Measurements from ENCODE around the gene ERGIC3.
"Not testable (repeated sequence)": the region's sequence is repeated elsewhere in the genome, so short reads cannot be mapped to it uniquely, and the experiment has no call there.

ERGIC3 gene

GRCh38 chr20:35541783-35542662 is at the start of gene ERGIC3:
Gene ERGIC3 (plus strand): TSS chr20:35542078. CDS start chr20:35542098, 20 bp downstream.
- peak; percentile 96 for DNase-seq

DNA sequence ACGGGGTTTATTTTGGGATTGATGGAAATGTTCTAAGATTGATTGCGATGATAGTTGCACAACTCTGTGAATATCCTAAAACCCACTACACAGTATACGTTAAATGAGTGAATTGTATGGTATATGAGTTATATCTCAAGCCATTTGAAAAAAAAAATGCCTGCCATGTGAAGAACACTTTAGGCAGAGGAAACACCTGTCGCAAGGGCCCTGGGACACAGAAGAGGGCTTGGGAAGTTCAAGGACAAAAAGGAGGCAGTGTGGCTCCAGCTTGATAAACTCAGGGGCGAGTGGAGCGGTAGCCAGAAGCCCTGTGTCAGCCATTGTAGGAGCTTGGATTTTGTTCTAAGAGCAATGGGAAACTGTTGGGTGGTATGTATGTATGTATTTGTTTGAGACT is 49.5 kb upstream of the ERGIC3 start:
- no peak for DNase-seq

DNA sequence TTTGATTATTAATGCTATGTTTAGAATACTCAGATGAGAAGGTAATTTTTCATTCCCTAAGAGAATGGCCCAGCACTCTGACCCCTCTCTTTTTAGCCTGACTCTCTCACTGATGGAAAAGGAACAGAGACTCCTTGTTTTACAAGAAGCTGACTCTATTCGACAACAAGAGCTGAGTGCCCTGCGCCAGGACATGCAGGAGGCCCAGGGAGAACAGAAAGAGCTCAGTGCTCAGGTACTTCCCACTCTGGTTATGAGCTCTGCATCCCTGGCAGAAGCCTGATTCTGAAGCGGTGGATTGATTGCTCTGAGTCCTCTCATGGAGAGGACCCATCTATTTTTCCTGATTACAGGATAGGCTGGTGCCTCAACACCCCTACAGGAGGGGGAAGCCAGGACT is 45.4 kb upstream of the ERGIC3 start:
- DNase-seq = no peak

GRCh38 chr20:35497320-35497719 is 44.6 kb upstream of the ERGIC3 start:
- no peak for DNase-seq

- no peak for DNase-seq
These were observed 44.1 kb upstream of the ERGIC3 start for GRCh38 chr20:35497780-35498189.

GRCh38 chr20:35499271-35499670 is 42.6 kb upstream of the ERGIC3 start:
- no peak for DNase-seq

GRCh38 chr20:35502352-35502751 is 39.5 kb upstream of the ERGIC3 start:
- DNase-seq = no peak

GRCh38 chr20:35503281-35503680 is 38.6 kb upstream of the ERGIC3 start:
- DNase-seq = no peak

DNA sequence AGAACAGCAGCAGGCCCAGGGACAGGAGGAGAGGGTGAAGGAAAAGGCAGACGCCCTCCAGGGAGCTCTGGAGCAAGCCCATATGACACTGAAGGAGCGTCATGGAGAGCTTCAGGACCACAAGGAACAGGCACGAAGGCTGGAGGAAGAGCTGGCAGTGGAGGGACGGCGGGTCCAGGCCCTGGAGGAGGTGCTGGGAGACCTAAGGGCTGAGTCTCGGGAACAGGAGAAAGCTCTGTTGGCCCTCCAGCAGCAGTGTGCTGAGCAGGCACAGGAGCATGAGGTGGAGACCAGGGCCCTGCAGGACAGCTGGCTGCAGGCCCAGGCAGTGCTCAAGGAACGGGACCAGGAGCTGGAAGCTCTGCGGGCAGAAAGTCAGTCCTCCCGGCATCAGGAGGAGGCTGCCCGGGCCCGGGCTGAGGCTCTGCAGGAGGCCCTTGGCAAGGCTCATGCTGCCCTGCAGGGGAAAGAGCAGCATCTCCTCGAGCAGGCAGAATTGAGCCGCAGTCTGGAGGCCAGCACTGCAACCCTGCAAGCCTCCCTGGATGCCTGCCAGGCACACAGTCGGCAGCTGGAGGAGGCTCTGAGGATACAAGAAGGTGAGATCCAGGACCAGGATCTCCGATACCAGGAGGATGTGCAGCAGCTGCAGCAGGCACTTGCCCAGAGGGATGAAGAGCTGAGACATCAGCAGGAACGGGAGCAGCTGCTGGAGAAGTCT is 37.9 kb upstream of the ERGIC3 start:
- DNase-seq = no peak

GRCh38 chr20:35504751-35505150 is 37.1 kb upstream of the ERGIC3 start:
- no peak for DNase-seq

DNA sequence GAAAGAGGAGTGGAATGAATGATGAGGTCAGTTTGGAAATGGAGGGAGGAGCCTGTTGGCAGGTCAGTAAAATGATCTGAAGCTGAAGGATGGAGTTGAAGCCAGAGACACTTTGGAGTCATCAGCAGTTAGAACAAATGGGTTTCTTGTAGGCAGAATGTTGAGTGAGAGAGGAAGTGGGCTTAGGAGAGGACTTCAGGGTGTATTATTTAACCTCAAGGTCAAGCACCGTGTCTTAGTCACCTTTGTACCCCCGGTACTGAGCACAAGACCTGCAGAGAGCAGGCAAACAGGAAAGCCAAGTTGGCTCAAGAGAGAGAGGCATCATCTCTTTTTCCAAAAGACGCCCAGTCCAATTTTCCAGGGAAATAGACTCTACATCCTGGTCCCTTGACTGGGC is 35.7 kb upstream of the ERGIC3 start:
- DNase-seq = no peak

DNA sequence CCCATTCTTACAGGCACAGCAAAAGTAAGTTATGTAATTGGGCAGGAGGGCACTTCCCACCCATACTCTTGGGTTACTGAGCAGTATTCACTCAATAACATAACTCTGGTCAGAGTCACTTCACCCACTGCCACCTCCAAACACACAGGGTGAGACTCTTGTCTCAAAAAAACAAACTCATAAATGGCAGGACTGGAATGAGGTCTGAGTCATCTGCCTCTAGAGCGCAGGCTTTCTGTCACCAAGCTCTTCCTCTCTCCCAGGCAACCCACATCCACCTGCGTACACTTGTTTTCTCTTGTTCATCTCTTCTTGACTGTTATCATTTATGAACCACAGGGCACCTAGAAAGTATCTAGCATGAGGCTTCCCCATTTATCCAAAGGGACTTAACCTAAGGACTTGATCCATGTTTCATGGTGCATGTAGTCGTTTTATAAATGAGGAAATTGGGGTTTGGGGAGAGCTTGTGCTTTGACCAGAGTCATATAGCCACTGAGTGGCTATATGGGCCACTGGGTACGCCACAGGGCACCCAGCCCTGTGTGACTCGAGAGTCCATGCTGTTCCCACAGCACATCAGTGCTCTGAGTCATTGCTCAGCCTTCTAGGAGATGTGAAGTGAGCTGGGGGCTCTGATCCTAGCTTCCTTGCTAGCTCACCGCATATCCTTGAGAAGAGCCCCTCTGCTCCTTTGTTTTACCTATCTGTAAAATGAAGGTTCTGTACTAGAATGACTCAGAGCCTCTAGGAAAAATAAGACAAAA is 34.8 kb upstream of the ERGIC3 start:
- no peak for DNase-seq

- no peak for DNase-seq
These were observed 33.2 kb upstream of the ERGIC3 start for GRCh38 chr20:35508493-35509218.

- DNase-seq = no peak
These were observed 30.7 kb upstream of the ERGIC3 start for GRCh38 chr20:35510951-35511735.

DNA sequence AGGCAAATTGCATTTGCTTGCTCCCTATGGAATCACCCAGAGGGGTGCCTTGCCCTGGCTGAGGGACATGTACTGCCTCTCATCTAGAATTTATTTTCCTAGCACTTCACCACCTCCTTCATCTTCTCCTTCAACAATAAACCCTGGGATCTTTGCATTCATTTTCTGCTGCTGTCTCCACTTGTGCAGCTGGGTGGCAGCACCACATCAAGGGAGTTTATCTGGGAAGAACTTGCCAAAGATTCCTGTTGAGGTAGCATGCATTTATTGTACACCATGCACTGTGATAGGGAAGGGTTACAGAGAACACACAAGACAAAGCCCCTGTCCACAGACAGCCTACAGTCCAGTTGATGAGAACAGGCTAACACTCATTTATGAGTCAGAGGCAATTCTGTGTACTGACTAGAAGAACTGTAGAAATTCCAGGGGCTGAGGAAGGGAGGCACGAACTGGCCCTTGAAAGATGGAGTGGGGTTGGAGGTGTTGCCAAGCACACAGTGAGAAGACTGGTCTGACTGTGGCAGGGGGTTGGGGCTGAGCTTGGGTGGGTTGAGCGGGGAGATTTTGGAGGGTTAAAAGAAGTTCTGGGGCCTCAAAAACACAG is 30.0 kb upstream of the ERGIC3 start:
- DNase-seq = no peak

DNA sequence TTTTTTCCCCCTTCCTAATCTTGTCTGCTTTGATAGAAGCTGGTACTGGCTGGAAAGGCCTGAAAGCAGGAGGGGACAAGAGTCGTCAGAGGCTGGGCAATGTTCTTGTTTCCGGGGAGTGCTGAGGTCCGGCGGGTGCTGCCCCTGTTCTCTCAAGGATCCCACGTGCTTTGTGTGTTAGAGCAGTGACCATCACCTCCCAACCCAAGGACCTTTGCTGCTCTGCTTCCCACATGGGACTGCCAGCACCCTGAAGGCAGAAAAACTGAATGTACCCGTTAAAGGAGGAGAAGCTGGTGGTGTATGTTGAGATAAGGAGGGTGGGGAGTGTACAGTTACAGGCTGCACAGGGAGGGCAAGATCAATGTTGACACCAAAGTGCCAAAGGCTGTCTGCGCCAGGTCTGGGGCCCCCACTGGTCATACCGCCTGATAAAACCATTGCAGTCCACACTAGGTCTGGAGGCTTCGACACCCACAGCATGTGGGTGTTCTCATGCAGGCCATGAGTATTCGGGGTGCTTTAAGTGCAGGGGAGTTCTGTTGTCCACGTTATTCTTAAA is 27.4 kb upstream of the ERGIC3 start:
- no peak for DNase-seq

- no peak for DNase-seq
These were observed 26.5 kb upstream of the ERGIC3 start for GRCh38 chr20:35515341-35515740.

GRCh38 chr20:35515949-35516645 is 25.8 kb upstream of the ERGIC3 start:
- DNase-seq = no peak

DNA sequence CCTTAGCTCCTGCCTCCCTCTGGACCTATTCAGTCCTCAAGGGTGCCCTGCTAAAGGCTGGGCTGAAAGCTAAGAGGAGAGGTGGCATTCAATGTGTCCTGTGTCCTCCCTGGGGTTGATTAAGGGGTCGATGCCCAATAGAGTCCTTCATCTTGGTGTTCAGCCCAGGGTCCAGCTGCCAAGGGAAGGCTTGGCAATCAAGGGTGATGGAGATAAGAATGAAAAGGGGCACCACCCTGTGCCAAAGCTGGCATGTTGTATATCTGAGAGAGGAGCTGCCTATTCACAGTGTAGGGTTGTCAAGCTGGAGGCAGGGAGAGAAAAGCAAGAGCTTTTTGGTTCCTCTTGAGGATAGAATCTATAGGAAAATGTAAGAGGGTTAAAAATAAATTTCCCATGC is 24.8 kb upstream of the ERGIC3 start:
- DNase-seq = no peak

DNA sequence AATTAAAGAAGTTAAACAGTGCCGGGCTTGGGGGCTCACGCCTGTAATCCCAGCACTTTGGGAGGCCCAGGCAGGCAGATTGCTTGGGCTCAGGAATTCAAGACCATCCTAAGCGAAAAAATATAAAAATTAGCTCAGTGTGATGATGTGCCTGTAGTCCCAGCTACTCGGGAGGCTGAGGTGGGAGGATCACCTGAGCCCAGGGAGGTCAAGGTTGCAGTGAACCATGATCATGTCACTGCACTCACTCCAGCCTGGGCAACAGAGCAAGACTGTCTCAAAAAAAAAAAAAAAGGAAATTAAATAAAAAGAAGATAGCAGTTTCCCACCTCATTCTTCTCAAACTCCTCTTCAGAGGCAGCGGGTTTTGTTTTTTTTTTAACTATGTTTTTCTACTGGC is 24.1 kb upstream of the ERGIC3 start:
- not testable (repeated sequence) for DNase-seq
